Measurements from ENCODE around the gene SORCS2.

GRCh38 chr4:7524064-7524682 lies 331.8 kb downstream of the SORCS2 start:
- no peak for TF ChIP-seq CTCF (IDR thresholded peaks at IDR 0.05)
- TF ChIP-seq POLR2A (IDR thresholded peaks at IDR 0.05): no peak
- TF ChIP-seq POLR2AphosphoS5 (IDR thresholded peaks at IDR 0.05): no peak

All from prostate gland (tissue), 2 donors.